B cell (primary cell): ENCODE data around the gene PTAR1. TPM values are rescaled to one million over a fixed set of nuclear protein-coding genes. Genes with fewer than 3 reads are reported as not detected.
"Not testable (repeated sequence)": the region's sequence is repeated elsewhere in the genome, so short reads cannot be mapped to it uniquely, and the experiment has no call there.

Experiments used
- ATAC-seq: fragments of 200-7000 bp; cut with Tn5 transposase; one replicate; pipeline ENCODE4 v1.10.0; 2021; ENCODE audit warnings: low read depth, mild to moderate bottlenecking, moderate number of reproducible peaks, moderate library complexity
- CTCF ChIA-PET: fragments of 350-600 bp; sonication (Branson Sonifier 250); formaldehyde crosslinking; loops from one replicate; lab custom pipeline; 2021; ENCODE audit warnings: antibody characterized with exemption, inconsistent platforms; lab: Charles Lee
- POLR2A ChIA-PET: fragments of 350-600 bp; sonication (Branson Sonifier 250); formaldehyde crosslinking; loops from one replicate; lab custom pipeline; 2021; ENCODE audit warnings: antibody characterized with exemption; lab: Charles Lee
- DNase-seq: peaks from one replicate; pipeline ENCODE4 v3.0.0; 2013
- H2AFZ ChIP-seq: 2 replicates; pipeline ENCODE4 v1.6.1; 2012; ENCODE audit warnings: mild to moderate bottlenecking, low read depth, low read length; ENCODE audit not compliant: insufficient read depth, poor library complexity, severe bottlenecking
- H3K27ac ChIP-seq, 2 donors: 1 replicate in 1 of 2; 2 replicates in 1 of 2; pipeline ENCODE4 v1.5.1; 2012 to 2013; ENCODE audit warnings: low read length in 2 of 2, mild to moderate bottlenecking in 2 of 2, moderate library complexity in 1 of 2
- H3K27me3 ChIP-seq, 4 experiments: fragments of 200-600 bp in 1 of 4; sonication (generic) in 1 of 4; replicated peaks in 1 of 4; 1 replicate in 2 of 4; 2 replicates in 2 of 4; pipeline versions ENCODE4 v1.6.1 to v1.7.0; 2013 to 2016; ENCODE audit warnings: low read length in 3 of 4, mild to moderate bottlenecking in 2 of 4, mixed read lengths in 1 of 4, moderate library complexity in 1 of 4; ENCODE audit not compliant: insufficient read depth in 4 of 4, control insufficient read depth in 3 of 4; ENCODE audit errors: control extremely low read depth in 1 of 4
- H3K36me3 ChIP-seq, 2 experiments: replicated peaks in 1 of 2; 1 replicate in 1 of 2; 2 replicates in 1 of 2; pipeline versions ENCODE4 v1.6.1 to v1.7.1; 2013; ENCODE audit warnings: low read length in 1 of 2; ENCODE audit not compliant: insufficient read depth in 2 of 2, control insufficient read depth in 1 of 2; ENCODE audit errors: control extremely low read depth in 1 of 2, extremely low read depth in 1 of 2
- H3K4me1 ChIP-seq, 2 donors: fragments of 200-600 bp in 1 of 2; sonication (generic) in 1 of 2; 1 replicate in 1 of 2; 2 replicates in 1 of 2; pipeline versions ENCODE4 v1.5.1 to v1.6.1; 2013 to 2017; ENCODE audit warnings: low read length in 2 of 2; ENCODE audit not compliant: control insufficient read depth in 2 of 2, insufficient read depth in 2 of 2
- H3K4me2 ChIP-seq: replicated peaks from 2 replicates; pipeline ENCODE3; 2012; ENCODE audit warnings: mild to moderate bottlenecking, low read depth, low read length; ENCODE audit not compliant: poor library complexity, severe bottlenecking
- H3K4me3 ChIP-seq, 5 experiments: fragments of 200-600 bp in 1 of 5; sonication (generic) in 1 of 5; 1 replicate in 3 of 5; 2 replicates in 2 of 5; pipeline versions ENCODE4 v1.5.1 to v1.7.0; 2011 to 2016; ENCODE audit warnings: low read length in 4 of 5, mild to moderate bottlenecking in 4 of 5, low read depth in 2 of 5, control low read depth in 1 of 5, moderate library complexity in 1 of 5; ENCODE audit not compliant: insufficient read depth in 1 of 5; ENCODE audit errors: control extremely low read depth in 1 of 5, extremely low read depth in 1 of 5
- H3K79me2 ChIP-seq: fragments of 200-600 bp; sonication (generic); one replicate; pipeline ENCODE4 v1.6.0; 2016; ENCODE audit warnings: low read length; ENCODE audit not compliant: control insufficient read depth, insufficient read depth
- H3K9ac ChIP-seq: fragments of 200-600 bp; sonication (generic); 2 replicates; pipeline ENCODE4 v1.6.1; 2017; ENCODE audit warnings: mild to moderate bottlenecking, low read length, moderate library complexity
- H3K9me3 ChIP-seq, 3 donors: one replicate each; pipeline versions ENCODE4 v1.6.1 to v1.7.1; 2013; ENCODE audit warnings: low read length in 2 of 3; ENCODE audit not compliant: control insufficient read depth in 2 of 3, insufficient read depth in 1 of 3; ENCODE audit errors: control extremely low read depth in 1 of 3
- H4K20me1 ChIP-seq: 2 replicates; pipeline ENCODE4 v1.6.0; 2012; ENCODE audit warnings: mild to moderate bottlenecking, low read length; ENCODE audit not compliant: insufficient read depth, control insufficient read depth, poor library complexity, severe bottlenecking
- H3K27ac Mint-ChIP-seq: one replicate; pipeline ENCODE4 v1.8.0; 2021; ENCODE audit warnings: mixed read lengths
- H3K27me3 Mint-ChIP-seq: one replicate; pipeline ENCODE4 v1.8.0; 2021; ENCODE audit warnings: mixed read lengths
- H3K4me1 Mint-ChIP-seq: one replicate; pipeline ENCODE4 v1.8.0; 2021; ENCODE audit warnings: mixed read lengths
- H3K4me3 Mint-ChIP-seq: one replicate; pipeline ENCODE4 v1.8.0; 2021; ENCODE audit warnings: mixed read lengths
- H3K9me3 Mint-ChIP-seq: one replicate; pipeline ENCODE4 v1.8.0; 2022; ENCODE audit warnings: mixed read lengths; ENCODE audit not compliant: insufficient read depth
- EZH2 ChIP-seq: IDR thresholded peaks from 2 replicates; pipeline ENCODE4 v1.6.1; 2012; ENCODE audit warnings: borderline replicate concordance, low read depth, mild to moderate bottlenecking, moderate library complexity, low read length; ENCODE audit not compliant: insufficient read depth, poor library complexity, severe bottlenecking
- WGBS: methylation state at CpG from one replicate; pipeline ENCODE4 v1.1.5; 2013; ENCODE audit warnings: missing lambda C conversion rate; ENCODE audit not compliant: insufficient coverage; 5-methylcytosine and 5-hydroxymethylcytosine counted together
- intact Hi-C: fragments of 100-400 bp; cut with micrococcal nuclease; formaldehyde crosslinking; loops from one replicate; pipeline ENCODE4 v1.10.0; 2022
- polyA plus RNA-seq: library from polyadenylated mRNA; depleted of rRNA; stranded (reverse); fragments of >200 nt; gene quantifications from 2 replicates; pipeline ENCODE4 v1.2.3, GENCODE V29; 2012
- total RNA-seq, 2 donors: library from RNA; stranded (reverse); fragments of 120-200 nt in 1 of 2; gene quantifications; 1 replicate in 1 of 2; 2 replicates in 1 of 2; pipeline versions ENCODE4 v1.2.3 to v1.2.4, GENCODE V29; 2013 to 2022
- TF ChIP-seq, protein P1 (sequence below): fragments of 200-600 bp; IDR thresholded peaks from one replicate; pipeline ENCODE4 v1.8.0; 2022; ENCODE audit warnings: antibody characterized with exemption, mild to moderate bottlenecking

The PTAR1 gene
- total and polyA plus RNA-seq, 2 donors (not counting 1 experiment from before 2014, with no cell fraction given) = 20.5 to 72.1 TPM

DNA sequence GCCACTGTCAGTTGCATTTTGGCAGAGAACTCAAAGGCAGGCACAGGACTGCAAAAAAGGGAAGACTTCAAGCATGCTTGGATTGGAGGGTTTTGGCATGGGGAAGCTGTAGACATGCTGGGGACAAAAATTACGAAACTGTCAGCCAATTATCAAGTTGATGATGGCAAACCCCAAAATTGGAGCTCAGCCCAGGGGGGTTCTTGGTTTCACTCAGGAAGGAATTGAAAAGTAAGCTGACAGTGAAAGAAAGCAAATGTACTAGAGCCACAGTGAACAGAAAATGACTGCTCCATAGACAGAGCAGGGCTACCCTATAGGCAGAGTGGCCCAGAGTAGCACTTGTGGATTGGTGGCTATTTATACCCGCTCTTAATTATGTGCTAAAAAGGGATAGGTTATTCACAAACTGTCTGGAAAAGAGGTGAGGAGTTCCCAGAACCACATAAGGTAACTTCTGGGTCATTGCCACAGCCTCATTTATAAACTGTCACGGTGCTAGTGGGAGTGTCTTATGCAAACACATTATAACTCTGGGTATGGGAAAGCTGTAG is 46.2 kb upstream of the PTAR1 start:
- H2AFZ ChIP-seq = no peak overlapping the region
- POLR2A ChIA-PET = no interaction called here
- H3K9me3 ChIP-seq = peaks cover 0 to 3% (median 0%) of the 10 kb centered on the region in 3 donors
- H3K9me3 Mint-ChIP-seq = no peaks in the 10 kb centered on the region
- H3K27me3 ChIP-seq = peaks cover 0 to 4% (median 4%) of the 10 kb centered on the region in 4 experiments
- WGBS = 39% methylated on average over 2 of the region's 3 CpGs
- H3K27ac ChIP-seq = no peak overlapping the region
- CTCF ChIA-PET = no interaction called here
- no peak overlapping the region for H3K4me3 ChIP-seq
- no peaks in the 10 kb centered on the region for H3K79me2 ChIP-seq
- no peak overlapping the region for H3K9ac ChIP-seq
- peaks cover 0 to under 1% of the 10 kb centered on the region in 2 donors for H3K4me1 ChIP-seq
- peaks cover 3% of the 10 kb centered on the region for H3K4me1 Mint-ChIP-seq
- H3K36me3 ChIP-seq = no peaks in the 10 kb centered on the region
- H3K27ac Mint-ChIP-seq = no peak overlapping the region
- peaks cover 17% of the 10 kb centered on the region for H3K27me3 Mint-ChIP-seq
- H4K20me1 ChIP-seq = no peaks in the 10 kb centered on the region
- ATAC-seq (no peak), DNase-seq (no peak)
- no peak overlapping the region for H3K4me2 ChIP-seq
- intact Hi-C loops = no loop called here
- H3K4me3 Mint-ChIP-seq = no peak overlapping the region
- TF ChIP-seq, protein P1, sequence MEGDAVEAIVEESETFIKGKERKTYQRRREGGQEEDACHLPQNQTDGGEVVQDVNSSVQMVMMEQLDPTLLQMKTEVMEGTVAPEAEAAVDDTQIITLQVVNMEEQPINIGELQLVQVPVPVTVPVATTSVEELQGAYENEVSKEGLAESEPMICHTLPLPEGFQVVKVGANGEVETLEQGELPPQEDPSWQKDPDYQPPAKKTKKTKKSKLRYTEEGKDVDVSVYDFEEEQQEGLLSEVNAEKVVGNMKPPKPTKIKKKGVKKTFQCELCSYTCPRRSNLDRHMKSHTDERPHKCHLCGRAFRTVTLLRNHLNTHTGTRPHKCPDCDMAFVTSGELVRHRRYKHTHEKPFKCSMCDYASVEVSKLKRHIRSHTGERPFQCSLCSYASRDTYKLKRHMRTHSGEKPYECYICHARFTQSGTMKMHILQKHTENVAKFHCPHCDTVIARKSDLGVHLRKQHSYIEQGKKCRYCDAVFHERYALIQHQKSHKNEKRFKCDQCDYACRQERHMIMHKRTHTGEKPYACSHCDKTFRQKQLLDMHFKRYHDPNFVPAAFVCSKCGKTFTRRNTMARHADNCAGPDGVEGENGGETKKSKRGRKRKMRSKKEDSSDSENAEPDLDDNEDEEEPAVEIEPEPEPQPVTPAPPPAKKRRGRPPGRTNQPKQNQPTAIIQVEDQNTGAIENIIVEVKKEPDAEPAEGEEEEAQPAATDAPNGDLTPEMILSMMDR = no peak
- no peak for TF ChIP-seq EZH2

DNA sequence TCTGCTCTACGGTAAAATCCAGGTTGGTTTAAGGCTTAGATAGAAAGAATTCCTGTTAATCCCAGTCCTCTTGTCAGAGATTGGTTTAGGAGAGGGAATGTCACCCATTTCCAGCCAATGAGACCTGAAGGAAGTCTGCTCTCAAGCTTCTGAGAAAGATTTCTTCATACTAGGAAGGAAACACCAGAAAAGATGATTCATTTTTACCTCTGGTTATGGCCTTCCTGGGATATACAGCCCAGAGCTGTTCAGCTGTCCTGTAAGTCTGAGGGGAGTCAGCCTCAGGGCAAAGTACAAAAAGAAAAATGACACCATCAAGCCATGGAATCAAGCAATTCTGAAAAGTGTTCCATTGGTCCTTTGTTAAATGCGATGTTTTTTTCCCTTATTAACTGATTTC is 42.2 kb upstream of the PTAR1 start:
- intact Hi-C loops = no loop called here
- H3K4me2 ChIP-seq = no peak overlapping the region
- H3K9me3 Mint-ChIP-seq = no peaks in the 10 kb centered on the region

DNA sequence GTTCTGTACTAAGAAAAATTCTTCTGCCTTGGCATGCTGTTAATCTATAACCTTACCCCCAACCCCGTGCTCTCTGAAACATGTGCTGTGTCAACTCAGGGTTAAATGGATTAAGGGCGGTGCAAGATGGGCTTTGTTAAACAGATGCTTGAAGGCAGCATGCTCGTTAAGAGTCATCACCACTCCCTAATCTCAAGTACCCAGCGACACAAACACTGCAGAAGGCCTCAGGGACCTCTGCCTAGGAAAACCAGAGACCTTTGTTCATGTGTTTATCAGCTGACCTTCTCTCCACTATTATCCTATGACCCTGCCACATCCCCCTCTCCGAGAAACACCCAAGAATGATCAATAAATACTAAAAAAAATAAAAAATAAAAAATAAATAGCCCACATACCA is 40.2 kb upstream of the PTAR1 start:
- H4K20me1 ChIP-seq, H3K9ac ChIP-seq, H3K36me3 ChIP-seq, H3K4me2 ChIP-seq, H3K79me2 ChIP-seq, H3K4me1 Mint-ChIP-seq, CTCF ChIA-PET, DNase-seq, H3K4me3 Mint-ChIP-seq, H3K27ac Mint-ChIP-seq, intact Hi-C loops, H3K9me3 ChIP-seq, H3K4me3 ChIP-seq, H3K27ac ChIP-seq, H3K9me3 Mint-ChIP-seq, ATAC-seq, POLR2A ChIA-PET, H3K27me3 ChIP-seq, H2AFZ ChIP-seq, H3K4me1 ChIP-seq: not testable (repeated sequence)
- H3K27me3 Mint-ChIP-seq = peaks cover 21% of the 10 kb centered on the region
- WGBS = no CpG with 5 or more reads among the region's 5 CpGs

More for the DNA sequence above, 42.2 kb upstream of the PTAR1 start:
- Histone ChIP-seq H3K27me3 (peaks cover 0 to 4% (median 4%) of the 10 kb centered on the region in 4 experiments), H4K20me1 (no peaks in the 10 kb centered on the region), H3K36me3 (no peaks in the 10 kb centered on the region), H3K27ac (no peak overlapping the region), H3K9me3 (peaks cover 0 to 3% (median 0%) of the 10 kb centered on the region in 3 donors), H3K4me3 (no peak overlapping the region), H3K4me1 (no peaks in the 10 kb centered on the region), H2AFZ (no peak overlapping the region), H3K79me2 (no peaks in the 10 kb centered on the region), H3K9ac (no peak overlapping the region)
- no peak overlapping the region for H3K4me3 Mint-ChIP-seq
- CTCF ChIA-PET = no interaction called here
- no peaks in the 10 kb centered on the region for H3K4me1 Mint-ChIP-seq
- POLR2A ChIA-PET = no interaction called here
- peaks cover 20% of the 10 kb centered on the region for H3K27me3 Mint-ChIP-seq
- no CpG with 5 or more reads among the region's 2 CpGs for WGBS
- no peak for ATAC-seq
- no peak for DNase-seq
- H3K27ac Mint-ChIP-seq = no peak overlapping the region
- TF ChIP-seq EZH2 = no peak
- TF ChIP-seq, protein P1 = no peak
